HCT116 (cell line): ENCODE measurements around the gene TGFBR1. TPM values are rescaled to one million over a fixed set of nuclear protein-coding genes. Genes with fewer than 3 reads are reported as not detected.

Experiments used
- ATAC-seq: fragments of 200-7000 bp; cut with Tn5 transposase; 2 replicates; pipeline ENCODE4 v1.9.1; 2020; ENCODE audit warnings: mild to moderate bottlenecking, moderate library complexity
- BruUV-seq: library from RNA; stranded (reverse); fragments of 400-500 nt; replicated peaks from 2 replicates; lab custom pipeline; 2021; lab: Mats Ljungman, UMichigan
- CTCF ChIA-PET: fragments of 300-600 bp; sonication (Branson Sonifier 250); formaldehyde crosslinking; loops from one replicate; lab custom pipeline; 2021; ENCODE audit warnings: antibody characterized with exemption; lab: Charles Lee
- POLR2A ChIA-PET: fragments of 300-600, 350-600 bp; sonication (Branson Sonifier 250); formaldehyde crosslinking; loops from one replicate; lab custom pipeline; 2021; ENCODE audit warnings: antibody characterized with exemption; lab: Charles Lee
- RAD21 ChIA-PET, 2 experiments: fragments of 300-600 bp; sonication (Branson Sonifier 250); formaldehyde crosslinking; loops; one replicate each; lab custom pipeline; 2023; ENCODE audit warnings: low total read pairs in 2 of 2; ENCODE audit not compliant: uncharacterized antibody in 2 of 2, unreplicated experiment in 2 of 2, low non-redundant PET in 1 of 2; lab: Charles Lee
- DNase-seq: peaks from one replicate; pipeline ENCODE4 v3.0.0-alpha.2; 2010; ENCODE audit warnings: low read depth, low spot score
- H2AFZ ChIP-seq: fragments of 200-600 bp; shearing (Covaris generic), sonication (generic); 2 replicates; pipeline ENCODE4 v1.6.1; 2017; ENCODE audit warnings: low read depth, mixed run types, mixed read lengths, antibody characterized with exemption, low read length; ENCODE audit not compliant: poor library complexity, severe bottlenecking
- H3K27ac ChIP-seq: 2 replicates; pipeline ENCODE4 v1.5.1; 2012; ENCODE audit warnings: low read depth, low read length
- H3K27me3 ChIP-seq: fragments of 200-600 bp; sonication (generic); 2 replicates; pipeline ENCODE4 v1.6.1; 2016; ENCODE audit warnings: mixed run types, low read length, mixed read lengths; ENCODE audit not compliant: insufficient read depth
- H3K36me3 ChIP-seq, 2 experiments: fragments of 200-500 bp in 1 of 2; fragments of 200-600 bp in 1 of 2; sonication (Bioruptor generic) in 1 of 2; sonication (generic) in 1 of 2; 2 replicates each; pipeline versions ENCODE4 v1.5.1 to v1.6.1; 2014 to 2016; ENCODE audit warnings: low read length in 2 of 2, inconsistent platforms in 1 of 2, mixed read lengths in 1 of 2, mixed run types in 1 of 2; ENCODE audit not compliant: insufficient read depth in 2 of 2, control insufficient read depth in 1 of 2
- H3K4me1 ChIP-seq, 2 experiments: fragments of 200-600 bp in 1 of 2; sonication (generic) in 1 of 2; 2 replicates each; pipeline versions ENCODE4 v1.5.1 to v1.6.1; 2012 to 2017; ENCODE audit warnings: low read length in 2 of 2, inconsistent platforms in 1 of 2, mild to moderate bottlenecking in 1 of 2, mixed read lengths in 1 of 2, mixed run types in 1 of 2, moderate library complexity in 1 of 2; ENCODE audit not compliant: insufficient read depth in 2 of 2, control insufficient read depth in 1 of 2
- H3K4me2 ChIP-seq: fragments of 200-600 bp; sonication (generic); 2 replicates; pipeline ENCODE4 v1.6.1; 2017; ENCODE audit warnings: mixed run types, low read length, mixed read lengths
- H3K4me3 ChIP-seq, 2 experiments: fragments of 200-600 bp in 1 of 2; sonication (generic) in 1 of 2; replicated peaks in 1 of 2; 2 replicates each; pipeline ENCODE4 v1.5.1; 2011 to 2016; ENCODE audit warnings: low read length in 2 of 2, control low read depth in 1 of 2, low read depth in 1 of 2, mild to moderate bottlenecking in 1 of 2, mixed read lengths in 1 of 2, mixed run types in 1 of 2
- H3K79me2 ChIP-seq: fragments of 200-600 bp; sonication (generic); 2 replicates; pipeline ENCODE4 v1.6.1; 2017; ENCODE audit warnings: mild to moderate bottlenecking, mixed run types, low read length, moderate library complexity, mixed read lengths; ENCODE audit not compliant: insufficient read depth
- H3K9ac ChIP-seq: fragments of 200-600 bp; sonication (generic); 2 replicates; pipeline ENCODE4 v1.6.1; 2016; ENCODE audit warnings: low read length, mixed read lengths
- H3K9me2 ChIP-seq: fragments of 200-600 bp; sonication (generic), shearing (Covaris generic); 2 replicates; pipeline ENCODE4 v1.6.1; 2017; ENCODE audit warnings: mixed run types, mild to moderate bottlenecking, moderate library complexity; ENCODE audit not compliant: insufficient read depth
- H3K9me3 ChIP-seq, 2 experiments: fragments of 200-500 bp in 1 of 2; fragments of 200-600 bp in 1 of 2; sonication (Bioruptor generic) in 1 of 2; sonication (generic) in 1 of 2; 2 replicates each; pipeline ENCODE4 v1.6.1; 2014 to 2017; ENCODE audit warnings: low read length in 2 of 2, mixed read lengths in 2 of 2, inconsistent platforms in 1 of 2, low read depth in 1 of 2, mild to moderate bottlenecking in 1 of 2, mixed run types in 1 of 2, moderate library complexity in 1 of 2; ENCODE audit not compliant: control insufficient read depth in 1 of 2, insufficient read depth in 1 of 2
- H4K20me1 ChIP-seq: fragments of 200-600 bp; sonication (generic), shearing (Covaris generic); 2 replicates; pipeline ENCODE4 v1.6.1; 2017; ENCODE audit warnings: mixed run types, mild to moderate bottlenecking, moderate library complexity; ENCODE audit not compliant: insufficient read depth
- CBX3 ChIP-seq: IDR thresholded peaks from 2 replicates; pipeline ENCODE4 v1.6.1; 2012; ENCODE audit warnings: low read depth
- CEBPB ChIP-seq: IDR thresholded peaks from 2 replicates; pipeline ENCODE4 v1.6.1; 2012; ENCODE audit warnings: low read depth
- CTCF ChIP-seq, 3 experiments: fragments of 200-600 bp in 1 of 3; sonication (generic) in 1 of 3; IDR thresholded peaks in 2 of 3; conservative IDR thresholded peaks in 1 of 3; 2 replicates each; pipeline ENCODE4 v1.5.1; 2012 to 2017; ENCODE audit warnings: low read depth in 2 of 3, low read length in 2 of 3, antibody characterized with exemption in 1 of 3, borderline replicate concordance in 1 of 3, control low read depth in 1 of 3, mild to moderate bottlenecking in 1 of 3, mixed read lengths in 1 of 3, mixed run types in 1 of 3, moderate library complexity in 1 of 3; ENCODE audit not compliant: insufficient read depth in 1 of 3
- EGR1 ChIP-seq: IDR thresholded peaks from 2 replicates; pipeline ENCODE4 v1.6.1; 2012; ENCODE audit warnings: low read depth
- EZH2 ChIP-seq: fragments of 200-600 bp; sonication (generic); IDR thresholded peaks from 2 replicates; pipeline ENCODE4 v1.6.1; 2017; ENCODE audit warnings: antibody characterized with exemption, mixed run types
- EZH2phosphoT487 ChIP-seq: fragments of 200-600 bp; IDR thresholded peaks from 2 replicates; pipeline ENCODE4 v1.6.1; 2018; ENCODE audit warnings: antibody characterized with exemption, borderline replicate concordance
- FOSL1 ChIP-seq: IDR thresholded peaks from 2 replicates; pipeline ENCODE4 v1.6.1; 2012; ENCODE audit warnings: low read depth
- MAX ChIP-seq: IDR thresholded peaks from 2 replicates; pipeline ENCODE4 v1.6.1; 2012
- POLR2AphosphoS5 ChIP-seq: IDR thresholded peaks from 2 replicates; pipeline ENCODE4 v1.6.1; 2011; ENCODE audit warnings: mild to moderate bottlenecking, low read depth, low read length, moderate library complexity
- RAD21 ChIP-seq: IDR thresholded peaks from 2 replicates; pipeline ENCODE4 v1.6.1; 2012; ENCODE audit warnings: low read depth, mild to moderate bottlenecking
- SIN3A ChIP-seq: IDR thresholded peaks from 2 replicates; pipeline ENCODE4 v1.6.1; 2012; ENCODE audit warnings: low read depth
- SRF ChIP-seq: IDR thresholded peaks from 2 replicates; pipeline ENCODE4 v1.6.1; 2012; ENCODE audit warnings: low read depth
- YY1 ChIP-seq: IDR thresholded peaks from 2 replicates; pipeline ENCODE4 v1.6.1; 2011; ENCODE audit warnings: low read length, low read depth, moderate library complexity, mild to moderate bottlenecking; ENCODE audit not compliant: insufficient replicate concordance; ENCODE audit errors: extremely low read depth
- ZBTB33 ChIP-seq: IDR thresholded peaks from 2 replicates; pipeline ENCODE4 v1.6.1; 2011; ENCODE audit warnings: mild to moderate bottlenecking, low read length, moderate library complexity; ENCODE audit not compliant: insufficient replicate concordance; ENCODE audit errors: extremely low read depth
- intact Hi-C: fragments of 100-400 bp; cut with micrococcal nuclease; formaldehyde crosslinking; loops from 2 replicates; pipeline ENCODE4 v1.10.0; 2022
- total RNA-seq: library from RNA; stranded (reverse); gene quantifications from one replicate; pipeline ENCODE4 v1.2.1, GENCODE V29; 2021; ENCODE audit not compliant: unreplicated experiment

Gene TGFBR1
- total RNA-seq, 1 experiment from 2014 or later: 26.6 TPM

- ChIA-PET RAD21 (no interaction called here), CTCF (no interaction called here)
- no peak overlapping the region for H2AFZ ChIP-seq
- H3K9me2 ChIP-seq: no peaks in the 10 kb centered on the region
- DNase-seq: no peak
- no peaks in the 10 kb centered on the region for H3K4me1 ChIP-seq
- TF ChIP-seq EZH2 (no peak), POLR2AphosphoS5 (no peak), CBX3 (no peak), CTCF (IDR thresholded peaks at IDR 0.05 in 2 of 3, conservative IDR thresholded peaks at IDR 0.05 in 1 of 3; ENCODE audit: borderline replicate concordance in 1 of 3, insufficient read depth in 1 of 3, low read depth in 2 of 3, low read length in 2 of 3) (no peak), SIN3A (no peak), SRF (no peak), EZH2phosphoT487 (no peak), ZBTB33 (no peak), MAX (no peak), EGR1 (no peak), YY1 (no peak), FOSL1 (no peak), CEBPB (no peak), RAD21 (no peak)
- TF ChIP-seq, all 23 proteins: peak for 0
- Histone ChIP-seq H4K20me1 (no peaks in the 10 kb centered on the region), H3K27ac (no peak overlapping the region), H3K36me3 (no peaks in the 10 kb centered on the region), H3K4me2 (no peak overlapping the region), H3K4me3 (no peak overlapping the region), H3K9me3 (no peaks in the 10 kb centered on the region), H3K9ac (no peak overlapping the region), H3K79me2 (no peaks in the 10 kb centered on the region), H3K27me3 (0 out of 2 replicates have a peak, but pooled peaks cover under 1% of the 10 kb centered on the region)
- POLR2A ChIA-PET: no interaction called here
- no TSS peak for BruUV-seq
- ATAC-seq: no peak
- intact Hi-C loops: no loop called here
These were observed 26.2 kb upstream of the TGFBR1 start for GRCh38 chr9:99078717-99079116.
